Vagina (tissue), 2 donors: ENCODE results near the gene APP.

ENCODE experiments used
- POLR2A ChIP-seq, 2 donors: fragments of 450-650 bp; IDR thresholded peaks; one replicate each; pipeline ENCODE4 v1.6.1; 2017; ENCODE audit warnings: antibody characterized with exemption in 2 of 2, mild to moderate bottlenecking in 2 of 2, moderate library complexity in 2 of 2
- POLR2AphosphoS5 ChIP-seq, 2 donors: sonication (generic); formaldehyde crosslinking; IDR thresholded peaks; one replicate each; pipeline ENCODE4 v1.9.0; 2017; ENCODE audit warnings: antibody characterized with exemption in 2 of 2, mild to moderate bottlenecking in 2 of 2, low read depth in 1 of 2; ENCODE audit not compliant: insufficient read depth in 1 of 2
- TF ChIP-seq, protein P1 (sequence below), 3 experiments: fragments of 450-650 bp in 2 of 3; fragments of 200-600 bp in 1 of 3; sonication (generic) in 1 of 3; IDR thresholded peaks; one replicate each; pipeline ENCODE4 v1.5.1; 2017 to 2019; ENCODE audit warnings: antibody characterized with exemption in 3 of 3, mild to moderate bottlenecking in 2 of 3, moderate library complexity in 2 of 3

GRCh38 chr21:26072666-26073615 is 97.6 kb downstream of the APP start:
- TF ChIP-seq, protein P1, sequence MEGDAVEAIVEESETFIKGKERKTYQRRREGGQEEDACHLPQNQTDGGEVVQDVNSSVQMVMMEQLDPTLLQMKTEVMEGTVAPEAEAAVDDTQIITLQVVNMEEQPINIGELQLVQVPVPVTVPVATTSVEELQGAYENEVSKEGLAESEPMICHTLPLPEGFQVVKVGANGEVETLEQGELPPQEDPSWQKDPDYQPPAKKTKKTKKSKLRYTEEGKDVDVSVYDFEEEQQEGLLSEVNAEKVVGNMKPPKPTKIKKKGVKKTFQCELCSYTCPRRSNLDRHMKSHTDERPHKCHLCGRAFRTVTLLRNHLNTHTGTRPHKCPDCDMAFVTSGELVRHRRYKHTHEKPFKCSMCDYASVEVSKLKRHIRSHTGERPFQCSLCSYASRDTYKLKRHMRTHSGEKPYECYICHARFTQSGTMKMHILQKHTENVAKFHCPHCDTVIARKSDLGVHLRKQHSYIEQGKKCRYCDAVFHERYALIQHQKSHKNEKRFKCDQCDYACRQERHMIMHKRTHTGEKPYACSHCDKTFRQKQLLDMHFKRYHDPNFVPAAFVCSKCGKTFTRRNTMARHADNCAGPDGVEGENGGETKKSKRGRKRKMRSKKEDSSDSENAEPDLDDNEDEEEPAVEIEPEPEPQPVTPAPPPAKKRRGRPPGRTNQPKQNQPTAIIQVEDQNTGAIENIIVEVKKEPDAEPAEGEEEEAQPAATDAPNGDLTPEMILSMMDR (IDR thresholded peaks at IDR 0.05), result no peak
- no peak for TF ChIP-seq POLR2AphosphoS5 (IDR thresholded peaks at IDR 0.05; ENCODE audit: insufficient read depth in 1 of 2, low read depth in 1 of 2)
- no peak for TF ChIP-seq POLR2A (IDR thresholded peaks at IDR 0.05)
